GM19468 (cell line): ENCODE results near the gene SBK2.

Experiments
- ATAC-seq: cut with Tn5 transposase; IDR thresholded peaks from one replicate; pipeline ENCODE4 v1.9.1; 2021; ENCODE audit warnings: mild to moderate bottlenecking, moderate library complexity, moderate number of reproducible peaks; ENCODE audit not compliant: unreplicated experiment; ENCODE audit errors: extremely low read depth

SBK2 gene

DNA sequence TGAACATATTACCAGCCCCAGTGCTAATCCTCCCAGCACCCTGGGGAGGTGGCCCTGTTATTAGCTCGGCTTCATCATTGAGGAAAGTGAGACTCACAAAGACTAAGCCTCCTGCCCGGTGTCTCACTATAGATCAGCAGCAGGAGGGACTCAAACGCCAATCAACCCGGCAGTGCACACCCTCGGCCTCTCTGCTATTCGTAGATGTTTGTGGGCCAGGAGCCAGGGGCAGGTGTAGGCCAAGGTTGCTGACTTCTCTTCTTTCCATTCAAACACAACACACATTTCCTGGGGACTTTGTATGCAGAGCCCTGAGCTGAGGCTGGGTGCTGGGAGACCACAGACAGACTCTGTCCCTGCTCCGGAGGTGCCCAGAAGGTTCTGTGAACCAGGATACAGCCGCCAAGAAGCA, 17.8 kb upstream of the SBK2 start:
- no peak for ATAC-seq

DNA sequence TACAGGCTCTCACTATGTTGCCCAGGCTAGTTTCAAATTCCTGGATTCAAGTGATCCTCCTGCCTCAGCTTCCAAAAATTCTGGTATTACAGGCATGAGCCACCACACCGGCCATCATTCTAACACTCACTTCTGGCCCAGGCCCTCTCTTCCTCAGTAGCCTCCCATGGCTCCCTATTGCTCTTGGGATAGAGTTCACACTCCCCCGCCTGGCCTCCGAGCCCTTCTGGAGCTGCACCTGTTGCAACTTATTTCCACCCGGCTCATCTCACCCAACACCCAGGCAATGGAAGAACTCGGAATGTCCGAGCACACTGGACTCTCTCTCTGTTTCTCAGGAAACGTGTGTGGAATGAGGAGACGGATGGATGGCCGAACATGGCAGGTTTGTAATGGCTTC, 17.4 kb upstream of the SBK2 start:
- no peak for ATAC-seq

DNA sequence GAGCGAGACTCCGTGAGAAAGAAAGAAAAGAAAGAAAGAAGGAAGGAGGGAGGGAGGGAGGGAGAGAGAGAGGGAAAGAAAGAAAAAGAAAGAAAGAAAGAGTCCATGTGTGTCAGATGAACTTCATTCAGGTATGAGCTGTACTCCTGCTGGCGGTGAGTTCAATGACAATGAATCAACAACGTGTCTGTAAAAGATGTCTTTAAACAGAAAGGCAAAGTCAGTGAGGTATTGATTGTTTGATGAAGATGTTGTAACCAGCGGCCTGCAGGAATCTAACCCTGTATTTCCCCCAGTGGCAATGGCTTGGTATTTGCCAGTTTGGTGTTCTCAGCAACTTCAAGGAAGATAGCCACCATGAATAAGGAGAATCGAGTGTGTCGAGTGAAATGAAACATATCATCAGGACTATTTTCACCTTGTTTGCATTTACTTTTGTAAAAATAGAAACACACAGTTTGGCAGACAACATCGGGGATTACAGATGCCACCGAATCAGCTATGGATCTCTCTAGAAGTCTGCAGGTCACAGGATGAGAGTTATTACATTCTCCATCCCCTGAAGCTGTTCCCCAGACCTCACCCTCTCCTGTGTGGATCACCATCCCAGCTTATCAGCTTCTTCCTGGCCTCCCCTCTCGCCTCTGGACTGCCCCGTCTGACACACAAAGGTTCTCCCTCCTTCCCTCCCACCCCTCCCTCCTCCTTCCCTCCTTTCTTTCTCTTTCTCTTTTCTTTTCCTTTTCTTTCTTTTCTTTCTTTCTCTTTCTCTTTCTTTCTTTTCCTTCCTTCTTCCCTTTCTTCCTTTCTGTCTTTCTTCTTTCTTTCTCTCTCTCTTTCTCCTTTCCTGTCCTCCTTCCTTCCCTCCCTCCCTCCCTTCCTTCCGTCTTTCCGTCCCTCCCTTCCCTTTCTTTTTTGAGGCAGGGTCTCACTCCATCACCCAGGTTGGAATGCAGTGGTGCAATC, 16.6 kb upstream of the SBK2 start:
- ATAC-seq, result no peak

DNA sequence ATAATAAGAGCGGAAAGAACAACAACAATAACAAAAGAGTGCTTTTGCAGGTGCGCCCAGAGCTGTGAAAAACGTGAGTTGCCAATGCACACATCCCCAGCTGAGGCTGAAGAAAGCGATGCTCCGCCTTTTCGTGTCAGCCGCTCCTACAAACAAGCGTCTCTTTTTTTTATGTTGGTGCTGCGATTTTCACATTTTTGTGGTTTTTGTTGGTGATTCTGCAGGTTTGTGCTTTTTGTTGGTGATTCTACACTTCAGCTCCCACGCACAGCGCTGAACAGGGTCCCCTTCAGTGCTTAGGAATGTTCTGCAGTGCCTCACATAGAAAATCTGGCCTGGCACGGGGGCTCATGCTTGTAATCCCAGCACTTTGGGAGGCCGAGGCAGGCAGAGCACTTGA, 15.7 kb upstream of the SBK2 start:
- no peak for ATAC-seq

DNA sequence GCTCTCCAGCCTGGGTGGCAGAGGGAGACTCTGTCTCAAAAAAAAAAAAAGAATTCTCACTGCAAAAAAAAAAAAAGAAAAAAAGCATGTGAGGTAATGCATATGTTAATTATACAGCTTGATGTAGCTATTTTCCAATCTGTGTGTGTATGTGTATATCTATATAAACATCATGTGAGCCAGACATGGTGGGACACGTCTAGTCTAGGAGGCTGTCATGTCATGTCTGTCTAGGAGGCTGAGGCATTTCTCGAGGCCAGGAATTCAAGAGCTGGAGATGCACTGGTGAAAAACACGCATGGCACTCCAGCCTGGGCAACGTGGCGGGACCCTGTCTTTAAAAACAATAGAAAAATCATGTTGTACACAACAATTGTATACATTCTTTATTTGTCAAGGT, 15.3 kb upstream of the SBK2 start:
- no peak for ATAC-seq

DNA sequence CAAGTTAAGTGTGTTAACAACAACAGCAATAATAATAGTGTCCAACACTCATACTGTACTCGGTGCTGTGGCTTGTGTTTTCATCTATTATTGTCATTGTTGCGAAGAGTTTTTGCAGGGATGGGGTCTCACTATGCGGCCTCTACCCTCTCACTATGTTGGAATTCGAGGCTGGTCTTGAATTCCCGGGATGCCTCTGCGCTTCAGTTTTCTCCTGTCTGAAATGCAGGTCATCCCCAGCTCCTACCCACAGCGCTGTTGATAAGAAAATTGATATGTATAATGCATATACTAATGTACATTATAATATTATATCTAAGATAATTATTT, 13.4 kb upstream of the SBK2 start:
- ATAC-seq, result no peak

DNA sequence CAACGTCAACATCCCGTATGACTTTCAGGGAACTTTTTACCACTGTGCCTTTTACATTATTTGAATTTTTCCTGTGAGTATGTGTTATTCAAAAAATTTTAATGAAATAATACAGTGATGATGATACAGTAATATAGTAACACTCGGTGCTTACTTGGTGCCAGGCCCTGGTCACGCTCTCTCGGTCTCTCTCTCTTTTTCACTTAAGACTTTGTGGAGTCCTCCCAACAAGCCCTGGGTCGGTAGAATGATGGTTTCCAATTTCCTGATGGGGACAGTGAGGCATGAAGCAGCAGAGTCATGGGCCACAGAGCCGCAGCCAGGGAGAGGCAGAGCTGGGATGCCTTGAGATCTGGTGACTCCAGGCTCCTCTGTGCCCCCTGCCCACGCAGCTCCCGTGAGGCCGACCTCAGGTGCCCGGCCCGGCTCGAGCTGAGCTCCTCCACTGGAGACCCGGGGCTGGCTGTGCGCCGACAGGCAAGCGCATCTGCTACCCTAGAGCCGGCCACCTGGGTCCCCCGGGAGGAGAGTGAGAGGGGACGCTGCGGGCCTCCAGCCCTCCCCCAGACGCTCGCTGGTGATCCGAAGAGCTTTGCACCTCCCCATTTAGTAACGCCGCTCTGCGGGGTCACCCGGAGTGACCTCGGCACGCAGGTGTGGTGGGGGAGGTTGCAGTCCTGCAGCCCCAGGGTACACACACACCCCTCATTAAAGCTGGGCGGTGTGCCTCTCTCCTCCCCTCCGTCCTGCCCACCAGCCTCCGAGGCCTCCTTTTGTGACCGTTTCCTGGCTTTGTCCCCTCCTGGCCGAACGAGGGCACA, 12.8 kb upstream of the SBK2 start:
- ATAC-seq, result no peak

DNA sequence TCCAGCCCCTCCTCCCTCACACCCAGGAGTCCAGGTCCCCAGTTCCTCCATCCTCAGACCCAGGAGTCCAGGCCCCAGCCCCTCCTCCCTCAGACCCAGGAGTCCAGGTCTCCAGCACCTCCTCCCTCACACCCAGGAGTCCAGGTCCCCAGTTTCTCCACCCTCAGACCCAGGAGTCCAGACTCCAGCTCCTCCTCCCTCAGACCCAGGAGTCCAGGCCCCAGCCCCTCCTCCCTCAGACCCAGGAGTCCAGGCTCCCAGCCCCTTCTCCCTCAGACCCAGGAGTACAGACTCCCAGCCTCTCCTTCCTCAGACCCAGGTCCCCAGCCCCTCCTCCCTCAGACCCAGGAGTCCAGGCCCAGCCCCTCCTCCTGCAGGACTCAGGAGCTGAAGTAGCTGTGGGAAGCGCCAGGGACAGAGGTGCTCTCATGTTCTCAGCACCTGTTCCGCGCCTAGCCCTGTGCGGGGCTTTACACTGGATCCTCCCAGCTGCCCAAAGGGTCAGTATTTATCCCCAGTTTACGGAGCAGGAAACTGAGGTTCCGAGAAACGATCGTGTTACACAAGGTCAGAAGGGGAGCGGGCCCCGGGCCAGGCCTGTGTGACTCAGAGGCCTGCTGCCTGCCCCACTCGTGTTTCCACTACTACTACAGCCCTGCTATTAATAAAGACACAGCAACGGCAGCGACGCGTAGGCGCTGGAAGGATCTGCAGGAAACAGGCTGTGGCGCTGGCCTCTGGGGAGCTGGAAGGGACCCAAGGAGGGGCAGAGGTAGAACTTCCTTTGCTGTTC, 10.1 kb upstream of the SBK2 start:
- no peak for ATAC-seq

DNA sequence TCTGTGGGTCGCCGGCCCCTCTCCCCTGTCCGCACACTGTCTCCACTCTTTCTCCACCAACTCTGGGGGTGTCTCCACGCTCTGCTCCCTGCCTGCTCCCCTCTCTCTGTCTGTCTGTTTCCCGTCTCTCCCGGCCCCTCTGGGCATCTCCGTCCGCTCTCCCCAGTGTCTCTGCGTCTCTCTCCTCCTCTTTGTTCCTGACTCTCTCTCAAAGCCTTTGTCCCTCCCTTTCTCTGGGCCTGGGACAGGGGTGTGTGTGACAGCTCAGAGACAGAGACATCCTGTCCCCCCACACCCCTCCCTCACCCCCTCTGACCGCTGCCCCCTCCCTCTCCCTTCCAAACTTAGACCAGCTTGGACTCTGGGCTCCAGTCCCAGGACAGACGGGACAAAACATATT, 9.1 kb upstream of the SBK2 start:
- no peak for ATAC-seq

DNA sequence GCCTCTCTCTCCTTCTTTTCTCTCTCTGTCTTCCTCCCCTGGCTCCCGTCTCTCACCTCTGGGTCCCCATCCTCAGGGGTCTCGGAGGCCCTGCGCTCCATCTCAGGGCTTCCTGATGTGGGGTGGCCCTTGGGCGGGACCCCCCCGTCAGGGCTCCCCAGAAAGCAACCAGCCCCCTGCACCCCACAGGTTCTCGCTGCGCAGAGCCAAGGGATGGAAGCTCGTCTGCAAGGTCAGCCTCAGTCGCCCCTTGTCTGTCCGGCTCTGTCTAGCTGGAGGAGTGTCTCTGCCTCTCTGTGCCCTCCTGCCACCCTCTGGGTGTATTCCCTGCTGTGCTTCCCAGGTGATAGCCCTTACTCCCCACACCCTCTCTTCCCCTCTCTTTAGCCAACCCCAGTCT, 8.5 kb upstream of the SBK2 start, which contains the start of gene SBK3:
Gene SBK3, minus strand, starts transcription at position 101 of the 400 bp plus-strand sequence. Its CDS starts 0 bp downstream, at position 101.
- no peak for ATAC-seq

DNA sequence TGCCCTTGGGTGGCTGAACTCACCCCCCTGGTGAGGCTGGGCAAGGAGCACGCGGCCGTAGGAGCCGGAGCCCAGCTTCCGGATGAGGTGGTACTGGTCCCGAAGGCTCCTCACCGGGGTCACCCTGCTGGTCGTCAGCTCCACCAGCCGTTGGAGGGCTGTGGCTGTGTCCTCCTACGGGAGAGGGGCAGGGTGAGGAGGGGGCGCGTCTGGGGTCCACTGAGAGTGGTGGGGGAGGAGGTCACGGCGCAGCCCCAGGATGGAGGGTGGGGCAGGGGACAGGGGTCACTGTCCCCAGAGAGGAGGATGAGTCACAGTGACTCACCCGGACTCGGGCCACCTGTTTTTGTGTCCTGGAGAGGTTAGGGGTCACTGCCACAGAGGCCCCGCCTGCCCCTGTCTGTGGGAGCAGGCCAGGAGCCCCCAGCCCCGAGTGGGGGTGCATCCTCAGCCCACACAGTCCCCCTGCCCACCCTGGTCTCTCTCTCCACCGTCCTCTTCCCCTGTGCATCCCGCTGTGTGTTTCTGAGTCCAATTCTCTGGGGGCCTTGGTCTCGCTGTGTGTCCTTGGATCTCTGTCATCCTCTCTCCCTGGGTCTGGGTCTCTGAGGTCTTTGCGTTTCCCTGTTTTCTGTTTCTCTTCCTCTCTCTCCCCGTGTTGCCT, 8.0 kb upstream of the SBK2 start:
- no peak for ATAC-seq

DNA sequence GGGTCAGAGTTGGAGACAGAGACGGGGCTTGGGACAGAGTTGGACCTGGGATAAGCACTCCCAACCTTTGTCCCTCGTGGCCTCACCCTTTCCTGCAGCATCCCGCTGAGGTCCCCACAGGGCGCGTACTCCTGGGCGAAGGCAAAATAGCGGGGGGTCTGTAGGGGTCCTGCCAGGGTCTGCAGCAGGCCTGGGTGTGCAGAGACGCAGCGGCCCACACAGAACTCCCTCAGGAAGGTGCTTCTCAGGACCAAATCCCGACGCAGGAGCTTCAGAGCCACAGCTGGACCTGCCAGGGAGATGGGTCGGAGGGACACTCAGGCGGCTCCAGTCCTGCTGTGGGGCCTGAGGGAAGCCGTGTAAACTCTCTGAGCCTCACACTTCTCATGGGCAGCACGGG, 7.1 kb upstream of the SBK2 start:
- ATAC-seq, result no peak

DNA sequence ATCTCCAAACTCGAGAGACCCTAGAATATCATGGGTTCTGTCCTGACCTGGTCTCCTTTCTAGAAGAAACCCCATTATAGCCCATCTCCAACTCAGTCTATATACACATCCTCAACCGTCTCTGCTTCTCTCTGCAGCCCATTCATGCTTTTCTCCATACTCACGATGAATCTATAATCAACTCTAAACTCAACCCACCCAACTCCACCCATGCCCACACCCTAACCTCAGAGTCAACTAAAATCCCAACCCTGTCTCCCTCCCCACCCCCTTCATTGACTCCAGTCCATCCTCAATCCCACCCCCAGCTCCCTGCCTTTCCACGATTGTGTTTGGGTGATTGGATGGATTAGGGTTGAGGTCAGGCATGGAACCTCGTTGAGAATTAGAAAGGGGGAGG, 6.6 kb upstream of the SBK2 start:
- no peak for ATAC-seq

DNA sequence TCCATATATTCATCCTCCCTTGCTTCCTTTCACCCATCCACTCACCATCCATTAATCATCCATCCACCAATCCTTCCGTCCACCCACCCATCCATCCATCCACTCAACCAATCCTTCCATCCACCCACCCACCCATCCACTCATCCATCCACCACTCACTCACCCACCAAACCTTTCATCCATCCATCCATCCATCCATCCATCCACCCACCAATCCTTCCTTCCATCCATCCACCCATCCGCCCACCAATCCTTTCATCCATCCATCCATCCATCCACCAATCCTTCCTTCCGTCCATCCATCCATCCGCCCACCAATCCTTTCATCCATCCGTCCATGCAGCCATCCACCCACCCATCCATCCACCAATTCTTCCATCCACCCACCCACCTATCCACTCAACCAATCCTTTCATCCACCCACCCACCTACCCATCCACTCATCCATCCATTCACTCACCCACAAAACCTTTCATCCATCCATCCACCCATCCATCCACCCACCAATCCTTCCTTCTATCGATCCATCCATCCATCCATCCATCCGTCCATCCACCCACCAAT, 5.4 kb upstream of the SBK2 start:
- ATAC-seq, result no peak

DNA sequence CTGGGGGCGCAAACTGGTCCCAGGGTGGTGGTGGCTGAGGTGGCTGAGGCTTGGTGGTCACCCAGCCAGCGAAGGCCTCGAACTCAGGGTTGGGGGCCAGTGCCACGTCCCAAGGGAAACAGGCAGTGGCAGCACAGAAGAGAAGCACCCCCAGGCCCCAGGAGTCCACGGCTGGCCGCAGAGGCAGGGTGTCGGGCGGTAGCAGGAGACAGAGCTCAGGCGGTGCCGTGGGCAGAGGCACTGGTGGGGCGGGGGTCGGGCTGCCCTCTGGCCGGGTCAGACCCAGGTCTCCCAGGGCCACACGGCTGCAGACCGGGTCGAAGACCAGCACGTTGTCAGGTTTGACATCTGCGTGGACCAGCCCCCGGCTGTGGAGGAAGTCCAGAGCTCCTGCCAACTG, 4.2 kb upstream of the SBK2 start:
- no peak for ATAC-seq

DNA sequence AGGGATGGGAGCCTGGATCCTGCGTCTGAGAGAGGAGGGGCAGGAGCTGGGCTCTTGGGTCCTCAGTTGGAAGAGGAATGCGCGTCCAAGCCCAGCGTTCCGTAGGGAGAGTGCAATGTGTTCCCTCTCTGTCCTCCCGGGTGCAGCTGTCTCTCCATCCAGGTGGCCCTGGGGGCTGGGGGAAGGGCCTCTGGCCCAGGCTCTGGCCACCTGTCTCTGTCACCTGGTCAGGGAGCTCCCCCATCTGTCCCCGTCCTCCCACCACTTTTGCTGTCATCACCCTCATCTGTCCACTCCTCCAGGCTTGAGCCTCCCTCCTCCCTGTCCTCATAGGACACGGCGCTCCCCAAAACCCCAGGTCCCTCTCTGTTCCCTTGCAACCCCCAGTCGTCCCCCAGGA, 3.7 kb upstream of the SBK2 start:
- no peak for ATAC-seq

DNA sequence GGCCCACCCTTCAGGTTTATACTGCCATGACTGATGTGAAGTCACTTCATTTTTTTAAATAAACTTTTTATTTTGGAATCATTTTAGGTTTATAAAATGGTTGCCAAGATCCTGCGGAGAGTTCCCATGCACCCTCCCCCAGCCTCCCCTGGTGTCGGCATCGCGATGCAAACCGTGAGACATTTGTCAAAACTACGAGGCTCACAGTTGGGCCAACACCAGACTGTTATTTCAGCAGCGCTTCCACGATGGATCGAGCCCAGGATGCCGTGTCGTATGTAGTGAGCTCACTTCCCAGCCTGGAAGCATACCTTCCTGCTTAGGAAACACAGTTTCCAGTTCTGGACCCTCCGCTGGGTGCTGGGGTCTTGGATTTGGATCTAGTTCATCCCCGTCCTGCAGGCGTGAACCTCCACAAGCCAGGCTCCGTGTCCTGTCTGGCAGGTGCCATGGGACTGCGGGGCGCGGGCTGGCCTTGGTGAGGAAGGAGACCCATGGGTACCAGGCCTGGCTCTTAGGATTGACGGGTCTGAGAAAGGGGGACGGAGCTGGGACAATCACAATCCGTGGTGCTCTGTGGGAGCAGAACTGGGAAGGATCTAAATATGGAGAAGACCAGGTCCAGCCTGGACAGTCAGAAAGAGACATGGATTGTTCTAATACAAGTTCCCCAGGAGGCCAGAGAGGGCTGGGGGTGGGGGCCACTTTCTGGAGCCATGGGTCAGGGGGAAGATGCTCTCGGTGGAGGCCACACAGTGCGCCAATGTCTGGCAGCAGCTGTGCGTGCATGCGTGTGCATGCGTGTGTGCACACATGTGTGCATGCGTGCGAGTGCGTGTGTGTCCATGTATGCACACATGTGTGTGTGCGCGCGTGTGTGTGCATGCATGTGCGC, 2.4 kb upstream of the SBK2 start:
- ATAC-seq, result no peak

DNA sequence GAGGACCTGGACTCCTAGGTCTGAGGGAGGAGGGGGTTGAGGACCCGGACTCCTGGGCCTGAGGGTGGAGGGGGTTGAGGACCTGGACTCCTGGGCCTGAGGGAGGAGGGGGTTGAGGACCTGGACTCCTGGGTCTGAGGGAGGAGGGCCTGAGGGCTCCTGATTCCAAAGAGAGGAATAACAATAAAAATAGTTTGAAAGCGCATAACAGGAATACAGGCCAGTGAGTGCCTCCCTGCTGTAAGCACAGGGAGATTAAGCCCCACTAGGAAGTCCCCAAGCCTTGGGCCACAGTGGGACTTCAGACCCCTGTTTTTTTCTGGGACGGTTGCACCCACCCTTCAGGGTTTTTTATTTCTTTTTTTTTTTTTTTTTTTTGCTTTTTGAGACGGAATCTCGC, 1.2 kb upstream of the SBK2 start:
- ATAC-seq, result no peak

DNA sequence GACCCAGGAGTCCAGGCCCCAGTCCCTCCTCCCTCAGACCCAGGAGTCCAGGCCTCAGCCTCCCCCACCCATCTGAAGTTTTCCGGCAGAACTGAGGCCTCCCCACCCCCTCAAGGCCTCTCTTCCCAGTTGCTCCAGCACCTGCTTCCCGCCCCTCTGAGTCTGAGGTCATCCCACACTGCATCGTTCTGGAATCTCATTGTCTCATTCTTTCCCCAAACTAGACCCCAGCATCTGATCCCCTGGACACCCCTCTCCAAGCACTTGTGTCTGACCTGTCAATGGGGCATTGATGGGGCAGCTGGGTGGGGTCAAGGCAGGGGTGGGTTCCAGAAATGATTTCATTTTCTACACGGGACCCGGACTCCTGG, 793 bp upstream of the SBK2 start:
- no peak for ATAC-seq
